HG02852 (cell line): ENCODE data around the gene NAT14.

Source experiments
- ATAC-seq: cut with Tn5 transposase; IDR thresholded peaks from one replicate; pipeline ENCODE4 v1.9.1; 2021; ENCODE audit warnings: mild to moderate bottlenecking, moderate library complexity; ENCODE audit not compliant: unreplicated experiment

NAT14 gene

GRCh38 chr19:55467236-55468053 is 17.5 kb upstream of the NAT14 start:
- ATAC-seq = no peak

- no peak for ATAC-seq
Measured at GRCh38 chr19:55468054-55468393, 17.0 kb upstream of the NAT14 start.

GRCh38 chr19:55471266-55471665 is 13.7 kb upstream of the NAT14 start:
- no peak for ATAC-seq

- no peak for ATAC-seq
Measured at GRCh38 chr19:55472463-55472862, 12.5 kb upstream of the NAT14 start.

- no peak for ATAC-seq
Measured at GRCh38 chr19:55473225-55474012, 11.6 kb upstream of the NAT14 start.

GRCh38 chr19:55474269-55475265 is 10.4 kb upstream of the NAT14 start:
- ATAC-seq = no peak

- ATAC-seq = peak; percentile 86
Measured at GRCh38 chr19:55476100-55476775, 8.8 kb upstream of the NAT14 start, which contains the start of gene ZNF628. Gene ZNF628 (plus strand): TSS chr19:55476617. CDS start chr19:55479911, 3,294 bp downstream.

GRCh38 chr19:55477905-55478304 is 7.1 kb upstream of the NAT14 start:
- no peak for ATAC-seq

GRCh38 chr19:55478364-55478763 is 6.6 kb upstream of the NAT14 start:
- no peak for ATAC-seq

- ATAC-seq = no peak
Measured at GRCh38 chr19:55479045-55479444, 5.9 kb upstream of the NAT14 start.

GRCh38 chr19:55479451-55480230 is 5.3 kb upstream of the NAT14 start:
- no peak for ATAC-seq

GRCh38 chr19:55481148-55481793 is 3.7 kb upstream of the NAT14 start:
- ATAC-seq = no peak

- no peak for ATAC-seq
Measured at GRCh38 chr19:55481794-55482155, 3.2 kb upstream of the NAT14 start.

GRCh38 chr19:55482156-55482961 is 2.6 kb upstream of the NAT14 start:
- ATAC-seq = no peak

GRCh38 chr19:55482967-55483705 is 1.9 kb upstream of the NAT14 start:
- ATAC-seq = no peak

GRCh38 chr19:55483706-55484592 is 1.0 kb upstream of the NAT14 start:
- ATAC-seq = no peak
